Activated CD4-positive, alpha-beta memory T cell treated with anti-CD3 and anti-CD28 coated beads, Interleukin-2, amount 10 ng/mL, durations not matched to agents 7 days and 5 days (primary cell): ENCODE results near the gene DNASE1L3. TPM values are rescaled to one million over a fixed set of nuclear protein-coding genes. Genes with fewer than 3 reads are reported as not detected.

ENCODE experiments used
- CTCF ChIA-PET: fragments of 350-600 bp; sonication (Branson Sonifier 250); formaldehyde crosslinking; loops from one replicate; lab custom pipeline; 2021; ENCODE audit warnings: antibody characterized with exemption, inconsistent platforms; lab: Charles Lee
- POLR2A ChIA-PET: fragments of 350-600 bp; sonication (Branson Sonifier 250); formaldehyde crosslinking; loops from one replicate; lab custom pipeline; 2021; ENCODE audit warnings: antibody characterized with exemption; lab: Charles Lee
- DNase-seq: peaks from one replicate; pipeline ENCODE4 v3.0.0-alpha.2; 2020
- H3K27ac Mint-ChIP-seq: one replicate; pipeline ENCODE4 v1.8.0; 2021; ENCODE audit warnings: mild to moderate bottlenecking, mixed read lengths
- H3K27me3 Mint-ChIP-seq: one replicate; pipeline ENCODE4 v1.8.0; 2021; ENCODE audit warnings: mixed read lengths
- H3K36me3 Mint-ChIP-seq: one replicate; pipeline ENCODE4 v1.8.0; 2021; ENCODE audit warnings: low read depth, mixed read lengths
- H3K4me1 Mint-ChIP-seq: one replicate; pipeline ENCODE4 v1.8.0; 2021; ENCODE audit warnings: mixed read lengths
- H3K4me3 Mint-ChIP-seq: one replicate; pipeline ENCODE4 v1.8.0; 2021; ENCODE audit warnings: mild to moderate bottlenecking, mixed read lengths
- H3K9me3 Mint-ChIP-seq: one replicate; pipeline ENCODE4 v1.8.0; 2021; ENCODE audit warnings: mixed read lengths
- total RNA-seq, 2 experiments: library from RNA; stranded (reverse); gene quantifications; one replicate each; pipeline ENCODE4 v1.2.3, GENCODE V29; 2021

Gene DNASE1L3
- total RNA-seq, 2 experiments from 2014 or later = not detected

DNA sequence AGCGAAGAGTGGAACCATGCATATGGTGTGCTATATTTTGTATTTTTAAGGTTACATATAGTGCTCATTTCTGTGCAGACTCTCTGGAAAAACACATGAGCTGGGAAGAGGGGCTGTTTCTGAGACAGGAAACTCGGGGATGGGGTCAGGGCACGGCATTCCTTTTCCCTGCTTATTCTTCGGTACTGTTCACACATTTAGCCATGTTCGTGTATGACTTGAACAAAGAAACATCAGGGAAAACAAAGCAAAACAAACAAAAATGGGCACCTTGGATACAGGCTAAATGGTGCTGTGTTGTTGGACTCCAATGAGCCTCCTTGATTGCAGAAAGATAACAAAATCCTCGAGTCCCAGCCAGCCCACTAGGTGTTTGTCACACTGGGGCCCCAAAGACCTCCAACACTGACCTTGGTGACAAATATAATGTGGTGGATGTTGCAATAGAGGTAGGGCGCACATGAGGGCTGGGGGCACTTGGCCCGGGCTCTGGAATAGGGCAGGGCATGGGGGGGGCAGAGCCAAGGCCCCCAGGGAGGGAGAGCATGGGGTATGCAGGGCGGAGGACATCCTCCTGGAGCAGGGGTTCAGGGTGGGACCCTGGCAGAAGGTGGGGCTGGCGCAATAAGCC is 19.3 kb downstream of the DNASE1L3 start:
- POLR2A ChIA-PET = no interaction called here
- H3K9me3 Mint-ChIP-seq = no peaks in the 10 kb centered on the region
- H3K4me3 Mint-ChIP-seq = no peak overlapping the region
- H3K36me3 Mint-ChIP-seq = no peaks in the 10 kb centered on the region
- H3K27ac Mint-ChIP-seq = no peak overlapping the region
- no peaks in the 10 kb centered on the region for H3K4me1 Mint-ChIP-seq
- DNase-seq = no peak
- CTCF ChIA-PET = interaction anchor here (1.3 to 5.4 kb wide), 4 partner anchors 13 to 115 kb away, joined by 3 to 82 read pairs (median 16); partner anchors contain the start of genes HTD2 and RPP14
- no peaks in the 10 kb centered on the region for H3K27me3 Mint-ChIP-seq

DNA sequence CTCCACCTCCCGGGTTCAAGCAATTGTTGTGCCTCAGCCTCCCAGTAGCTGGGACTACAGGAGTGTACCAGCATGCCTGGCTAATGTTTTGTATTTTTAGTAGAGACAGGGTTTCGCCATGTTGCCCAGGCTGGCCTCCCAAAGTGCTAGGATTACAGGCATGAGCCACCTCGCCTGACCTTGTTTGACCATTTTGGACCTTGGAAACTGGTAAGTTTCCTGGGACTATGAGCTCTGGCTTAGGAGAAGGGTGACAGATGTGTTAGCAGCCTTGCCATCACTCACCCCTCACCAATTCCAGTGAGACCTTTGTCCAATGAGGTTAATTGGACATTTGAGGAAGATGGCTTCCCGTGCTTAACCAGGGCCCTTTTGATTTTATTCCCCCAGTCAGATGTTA is 19.9 kb downstream of the DNASE1L3 start:
- ChIA-PET POLR2A (no interaction called here), CTCF (interaction anchor here (1.3 to 5.4 kb wide), 4 partner anchors 13 to 28 kb away, joined by 3 to 82 read pairs (median 26); no protein-coding TSS in a partner anchor)
- H3K4me3 Mint-ChIP-seq = no peak overlapping the region
- H3K27ac Mint-ChIP-seq = no peak overlapping the region
- no peak for DNase-seq
- no peaks in the 10 kb centered on the region for H3K27me3 Mint-ChIP-seq
- no peaks in the 10 kb centered on the region for H3K4me1 Mint-ChIP-seq
- H3K9me3 Mint-ChIP-seq = no peaks in the 10 kb centered on the region
- no peaks in the 10 kb centered on the region for H3K36me3 Mint-ChIP-seq

DNA sequence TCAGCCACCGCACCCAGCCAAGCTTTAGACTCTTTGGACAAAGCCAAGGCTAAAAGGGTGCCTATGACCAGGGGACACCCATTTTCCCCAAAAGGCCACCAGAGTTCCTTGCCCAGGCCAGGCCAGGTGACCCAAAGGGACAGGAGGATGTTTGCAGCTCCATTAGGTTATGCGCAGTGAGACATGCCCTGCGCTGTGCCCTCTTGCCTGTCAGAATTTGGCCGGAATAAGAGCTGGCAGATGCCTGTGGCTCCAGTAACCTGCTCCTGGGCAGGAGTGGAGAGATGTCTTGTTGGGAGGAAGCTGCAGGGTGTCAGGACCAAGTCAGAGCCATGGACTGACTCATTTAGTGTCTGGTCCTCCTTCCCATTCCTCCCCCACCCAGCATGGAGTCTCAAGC is 20.5 kb downstream of the DNASE1L3 start:
- Mint-ChIP-seq H3K4me3 (no peak overlapping the region), H3K27me3 (no peaks in the 10 kb centered on the region), H3K9me3 (no peaks in the 10 kb centered on the region), H3K27ac (no peak overlapping the region), H3K4me1 (no peaks in the 10 kb centered on the region), H3K36me3 (no peaks in the 10 kb centered on the region)
- ChIA-PET POLR2A (interaction anchor here (0.7 kb wide), 1 partner anchor 45 kb away, joined by 3 read pairs; no protein-coding TSS in a partner anchor), CTCF (interaction anchor here (1.3 to 5.4 kb wide), 7 partner anchors 11 to 117 kb away, joined by 3 to 82 read pairs (median 28); partner anchors contain the start of genes HTD2 and RPP14)
- no peak for DNase-seq

DNA sequence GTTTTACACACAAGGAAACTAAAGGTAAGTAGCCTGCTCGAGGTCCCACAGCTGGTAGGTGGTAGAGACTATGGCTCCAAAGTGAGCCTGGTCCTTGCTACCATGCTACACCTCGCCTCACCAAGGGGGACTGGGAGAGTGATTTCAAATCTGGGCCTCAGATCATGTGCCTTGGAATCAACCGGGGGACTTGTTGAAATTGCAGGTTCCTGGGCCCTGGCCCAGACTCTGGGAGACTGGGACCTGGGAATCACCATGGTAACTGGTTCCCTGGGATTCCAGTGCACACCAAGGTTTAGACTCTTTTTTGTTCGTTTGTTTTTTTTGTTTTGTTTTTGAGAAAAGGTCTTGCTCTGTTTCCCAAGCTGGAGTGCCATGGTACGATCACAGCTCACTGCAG is 21.1 kb downstream of the DNASE1L3 start:
- H3K27ac Mint-ChIP-seq = no peak overlapping the region
- DNase-seq = no peak
- POLR2A ChIA-PET = interaction anchor here (0.7 kb wide), 1 partner anchor 46 kb away, joined by 3 read pairs; no protein-coding TSS in a partner anchor
- H3K27me3 Mint-ChIP-seq = no peaks in the 10 kb centered on the region
- no peaks in the 10 kb centered on the region for H3K4me1 Mint-ChIP-seq
- no peaks in the 10 kb centered on the region for H3K36me3 Mint-ChIP-seq
- H3K4me3 Mint-ChIP-seq = no peak overlapping the region
- CTCF ChIA-PET = interaction anchor here (1.5 to 5.4 kb wide), 6 partner anchors 12 to 117 kb away, joined by 4 to 82 read pairs (median 29); partner anchors contain the start of genes HTD2 and RPP14
- H3K9me3 Mint-ChIP-seq = no peaks in the 10 kb centered on the region

DNA sequence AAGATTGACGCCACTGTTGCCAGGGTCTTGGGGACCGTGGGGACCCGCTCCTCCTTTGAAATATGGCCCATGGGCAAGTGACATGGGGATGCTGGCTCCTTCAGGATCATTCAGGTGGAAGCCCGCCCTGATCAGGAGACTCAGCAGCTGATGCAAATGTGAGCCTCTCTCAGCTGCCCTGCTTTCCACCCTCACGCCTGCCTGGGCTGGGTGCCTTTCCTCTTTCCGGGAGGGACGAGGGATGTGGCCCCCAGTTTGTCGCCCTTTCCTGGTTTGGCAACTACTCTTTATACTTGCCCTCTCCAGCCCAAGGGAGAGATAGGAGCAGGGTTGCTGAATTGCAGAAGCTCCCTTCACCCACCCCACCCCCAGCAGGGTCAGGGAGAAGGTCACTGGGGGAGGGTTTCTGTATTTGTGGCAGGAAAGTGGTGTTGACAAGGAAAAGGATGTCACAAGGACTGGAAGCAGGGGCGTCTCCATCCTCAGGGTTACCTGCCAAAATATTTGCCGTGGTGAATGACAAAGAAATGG is 21.8 kb downstream of the DNASE1L3 start:
- ChIA-PET POLR2A (interaction anchor here (0.6 kb wide), 1 partner anchor 212 kb away, joined by 3 read pairs; no protein-coding TSS in a partner anchor), CTCF (interaction anchor here (0.5 to 5.4 kb wide), 13 partner anchors 11 to 379 kb away, joined by 3 to 82 read pairs (median 5); partner anchors contain the start of genes HTD2 and RPP14)
- no peak overlapping the region for H3K4me3 Mint-ChIP-seq
- DNase-seq = no peak
- no peak overlapping the region for H3K27ac Mint-ChIP-seq
- H3K36me3 Mint-ChIP-seq = no peaks in the 10 kb centered on the region
- no peaks in the 10 kb centered on the region for H3K27me3 Mint-ChIP-seq
- no peaks in the 10 kb centered on the region for H3K9me3 Mint-ChIP-seq
- no peaks in the 10 kb centered on the region for H3K4me1 Mint-ChIP-seq

DNA sequence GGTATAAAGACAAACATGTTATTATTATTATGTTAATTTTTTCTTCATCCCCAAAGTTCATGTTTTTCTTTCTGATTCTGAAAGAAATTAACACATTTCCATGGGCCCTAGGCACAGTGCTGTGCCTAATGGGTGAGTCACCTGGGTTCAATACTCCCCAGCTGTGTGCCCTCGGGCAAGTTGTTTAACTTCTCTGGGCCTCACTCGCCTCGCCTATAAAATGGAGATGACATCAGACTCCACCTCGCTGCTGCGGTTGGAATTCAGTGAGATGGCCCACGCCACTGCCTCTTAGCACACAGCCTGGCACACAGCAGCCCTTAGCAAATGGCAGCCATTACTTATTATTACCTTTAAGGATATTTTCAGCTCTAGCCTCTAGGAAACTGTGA is 22.6 kb downstream of the DNASE1L3 start:
- CTCF ChIA-PET = interaction anchor here (0.6 to 5.4 kb wide), 26 partner anchors 9 to 442 kb away, joined by 3 to 82 read pairs (median 4); partner anchors contain the start of genes FLNB, HTD2 and RPP14
- H3K27me3 Mint-ChIP-seq = no peaks in the 10 kb centered on the region
- no peak overlapping the region for H3K4me3 Mint-ChIP-seq
- no peaks in the 10 kb centered on the region for H3K4me1 Mint-ChIP-seq
- no peaks in the 10 kb centered on the region for H3K36me3 Mint-ChIP-seq
- H3K9me3 Mint-ChIP-seq = no peaks in the 10 kb centered on the region
- POLR2A ChIA-PET = no interaction called here
- DNase-seq = no peak
- no peak overlapping the region for H3K27ac Mint-ChIP-seq

DNA sequence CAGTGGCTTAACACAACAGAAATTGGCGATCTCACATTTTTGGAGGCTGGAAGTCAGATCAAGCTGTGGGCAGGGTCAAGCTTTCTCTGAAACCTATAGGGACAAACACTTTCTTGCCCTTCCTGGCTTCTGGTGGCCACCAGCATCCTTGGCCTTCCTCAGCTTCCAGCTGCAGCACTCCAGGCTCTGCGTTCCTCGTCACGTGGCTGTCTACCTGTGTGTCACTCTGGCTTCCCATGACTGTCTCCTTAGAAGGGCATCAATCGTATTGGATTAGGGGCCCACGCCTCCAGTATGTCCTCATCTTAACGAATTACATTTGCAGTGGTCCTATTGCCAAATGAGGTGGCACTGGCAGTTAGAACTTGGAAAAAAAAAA is 25.8 kb downstream of the DNASE1L3 start:
- peaks cover 4% of the 10 kb centered on the region for H3K27me3 Mint-ChIP-seq
- CTCF ChIA-PET = interaction anchor here (1.7 to 4.3 kb wide), 4 partner anchors 18 to 177 kb away, joined by 3 to 27 read pairs (median 9); partner anchors contain the start of genes FLNB, HTD2 and RPP14
- H3K36me3 Mint-ChIP-seq = no peaks in the 10 kb centered on the region
- no peak for DNase-seq
- H3K4me3 Mint-ChIP-seq = no peak overlapping the region
- no peak overlapping the region for H3K27ac Mint-ChIP-seq
- no peaks in the 10 kb centered on the region for H3K9me3 Mint-ChIP-seq
- H3K4me1 Mint-ChIP-seq = no peaks in the 10 kb centered on the region
- POLR2A ChIA-PET = no interaction called here

DNA sequence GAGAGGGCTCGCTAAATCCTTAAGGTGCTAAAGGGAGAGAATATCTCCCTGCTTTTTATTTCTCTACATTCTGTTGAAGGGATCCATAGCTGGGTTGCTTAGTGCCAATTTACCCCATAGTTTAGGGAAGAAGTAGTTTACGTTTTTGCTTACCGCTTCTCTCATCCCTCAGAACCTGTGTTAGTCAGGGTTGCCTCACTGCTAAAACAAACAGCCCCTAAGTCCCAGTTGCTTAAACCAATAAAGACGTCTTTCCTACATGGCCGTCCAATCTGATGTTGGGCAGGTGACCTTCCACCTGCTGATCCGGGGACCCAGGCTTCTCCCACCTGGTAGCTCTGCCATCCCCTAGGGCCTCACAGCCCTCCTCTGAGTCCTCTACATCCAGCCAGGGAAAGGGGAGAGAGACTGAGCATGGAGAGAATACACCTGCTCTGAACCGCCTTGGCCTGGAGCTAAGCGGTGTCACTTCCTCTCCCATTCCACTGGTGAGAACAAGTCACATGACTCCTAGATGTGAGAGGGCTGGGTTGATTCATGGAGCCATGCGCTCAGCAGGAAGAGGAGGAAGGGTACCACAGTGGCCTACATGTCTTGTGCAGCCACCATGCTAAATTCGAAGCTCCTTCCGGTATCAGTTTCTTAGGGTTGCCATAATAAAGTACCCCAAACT is 26.3 kb downstream of the DNASE1L3 start:
- H3K4me3 Mint-ChIP-seq = no peak overlapping the region
- no peaks in the 10 kb centered on the region for H3K4me1 Mint-ChIP-seq
- ChIA-PET CTCF (interaction anchor here (0.6 to 4.3 kb wide), 7 partner anchors 10 to 177 kb away, joined by 3 to 27 read pairs (median 4); partner anchors contain the start of genes FLNB, HTD2 and RPP14), POLR2A (no interaction called here)
- H3K36me3 Mint-ChIP-seq = no peaks in the 10 kb centered on the region
- no peak for DNase-seq
- H3K27ac Mint-ChIP-seq = no peak overlapping the region
- H3K27me3 Mint-ChIP-seq = peaks cover 4% of the 10 kb centered on the region
- H3K9me3 Mint-ChIP-seq = no peaks in the 10 kb centered on the region

DNA sequence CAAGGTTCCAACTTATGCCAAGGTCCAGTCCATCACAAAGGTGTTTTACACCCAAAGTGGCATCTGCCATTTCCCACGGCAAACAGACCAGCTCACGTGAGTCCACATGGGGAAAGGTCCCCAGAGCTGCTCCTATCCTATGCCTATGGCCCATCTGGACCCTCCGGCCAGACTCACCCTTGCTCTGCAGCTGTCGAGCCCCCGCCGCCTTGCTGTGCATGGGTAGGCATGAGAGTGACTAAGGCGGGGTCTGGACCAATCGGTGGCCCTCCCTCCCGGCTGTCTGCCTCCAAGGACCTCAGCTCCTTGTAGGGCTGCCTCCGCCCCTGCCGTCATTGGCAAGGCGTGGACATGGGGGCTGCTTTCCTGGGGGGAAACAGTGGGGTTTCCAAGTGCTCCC is 26.9 kb downstream of the DNASE1L3 start:
- no peak for DNase-seq
- no peak overlapping the region for H3K4me3 Mint-ChIP-seq
- H3K27me3 Mint-ChIP-seq = peaks cover 4% of the 10 kb centered on the region
- no peak overlapping the region for H3K27ac Mint-ChIP-seq
- H3K9me3 Mint-ChIP-seq = no peaks in the 10 kb centered on the region
- no peaks in the 10 kb centered on the region for H3K36me3 Mint-ChIP-seq
- ChIA-PET CTCF (interaction anchor here (0.6 to 4.3 kb wide), 6 partner anchors 10 to 176 kb away, joined by 3 to 27 read pairs (median 4); partner anchors contain the start of genes FLNB, HTD2 and RPP14), POLR2A (no interaction called here)
- peaks cover 4% of the 10 kb centered on the region for H3K4me1 Mint-ChIP-seq

DNA sequence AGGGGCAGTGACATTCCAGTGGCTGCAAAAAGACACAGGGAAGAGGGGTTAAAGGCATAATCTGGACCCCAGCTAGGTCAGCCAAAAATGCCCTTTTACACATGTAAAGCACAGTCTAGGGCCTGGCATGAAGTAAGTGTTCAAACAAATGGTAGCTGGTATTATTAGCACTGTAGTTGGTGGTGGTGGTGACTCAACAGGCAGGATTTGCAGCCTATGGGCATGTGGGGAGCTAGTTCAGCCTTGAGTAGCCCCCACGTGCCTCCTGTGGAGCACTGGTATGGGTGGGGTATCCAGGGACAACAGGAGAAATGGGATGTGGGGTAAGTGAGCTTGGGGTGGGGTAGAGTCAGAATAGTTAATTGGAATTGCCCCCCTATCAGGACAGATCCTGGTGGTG is 27.6 kb downstream of the DNASE1L3 start:
- Mint-ChIP-seq H3K4me3 (no peak overlapping the region), H3K27ac (no peak overlapping the region), H3K4me1 (peaks cover 10% of the 10 kb centered on the region), H3K27me3 (peaks cover 4% of the 10 kb centered on the region), H3K36me3 (no peaks in the 10 kb centered on the region), H3K9me3 (no peaks in the 10 kb centered on the region)
- ChIA-PET POLR2A (no interaction called here), CTCF (interaction anchor here (1.2 to 4.3 kb wide), 5 partner anchors 17 to 176 kb away, joined by 3 to 27 read pairs (median 4); partner anchors contain the start of genes FLNB, HTD2 and RPP14)
- DNase-seq = no peak

DNA sequence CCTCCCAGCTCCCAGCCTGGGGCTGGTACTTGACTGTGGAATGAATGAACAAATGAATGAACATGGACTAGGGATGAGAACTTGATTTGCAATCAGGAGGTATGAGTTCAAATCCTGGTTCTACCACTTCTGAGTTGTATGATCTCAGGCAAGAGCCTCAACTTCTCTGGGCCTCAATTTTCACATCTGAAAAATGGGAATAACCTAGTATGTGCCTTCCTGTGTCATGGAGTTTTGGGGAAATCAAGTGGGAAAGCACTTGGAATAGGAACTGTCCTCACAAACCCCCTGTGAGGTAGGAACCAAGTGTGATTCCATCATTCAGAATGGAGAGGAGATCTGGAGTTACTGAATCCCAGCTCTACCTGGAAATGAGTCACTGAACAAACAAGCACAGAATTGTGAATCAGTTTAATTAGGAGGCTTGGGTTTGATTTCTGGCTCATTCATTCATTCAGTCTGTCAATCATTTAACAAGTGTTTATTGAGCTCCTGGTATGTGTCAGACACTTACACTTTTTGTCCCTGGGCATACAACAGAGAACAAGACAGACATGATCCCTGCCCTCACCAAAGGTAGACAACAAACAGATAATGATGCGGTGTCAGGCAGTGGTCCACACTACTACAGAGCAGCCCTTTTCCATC is 29.7 kb downstream of the DNASE1L3 start:
- peaks cover 4% of the 10 kb centered on the region for H3K27me3 Mint-ChIP-seq
- no peak overlapping the region for H3K27ac Mint-ChIP-seq
- ChIA-PET POLR2A (no interaction called here), CTCF (interaction anchor here (0.8 to 1.0 kb wide), 2 partner anchors 9 to 37 kb away, joined by 3 read pairs; no protein-coding TSS in a partner anchor)
- H3K36me3 Mint-ChIP-seq = no peaks in the 10 kb centered on the region
- peaks cover 21% of the 10 kb centered on the region for H3K4me1 Mint-ChIP-seq
- DNase-seq = no peak
- no peaks in the 10 kb centered on the region for H3K9me3 Mint-ChIP-seq
- H3K4me3 Mint-ChIP-seq = no peak overlapping the region
